Stimulated activated CD4-positive, alpha-beta T cell treated with anti-CD3 and anti-CD28 coated beads, TNF-alpha, amount 100 ng/mL, for 1 hour (primary cell): ENCODE measurements around the gene ABHD16B.

Experiments
- DNase-seq, 3 donors: peaks; one replicate each; pipeline ENCODE4 v3.0.0-alpha.2; 2020; ENCODE audit warnings: low read depth in 3 of 3, low spot score in 1 of 3

Gene ABHD16B

GRCh38 chr20:63861365-63861934, at the start of gene ABHD16B:
Gene ABHD16B, plus strand, starts transcription at chr20:63861498. Its CDS starts 43 bp downstream, at chr20:63861541.
- no peak for DNase-seq

DNA sequence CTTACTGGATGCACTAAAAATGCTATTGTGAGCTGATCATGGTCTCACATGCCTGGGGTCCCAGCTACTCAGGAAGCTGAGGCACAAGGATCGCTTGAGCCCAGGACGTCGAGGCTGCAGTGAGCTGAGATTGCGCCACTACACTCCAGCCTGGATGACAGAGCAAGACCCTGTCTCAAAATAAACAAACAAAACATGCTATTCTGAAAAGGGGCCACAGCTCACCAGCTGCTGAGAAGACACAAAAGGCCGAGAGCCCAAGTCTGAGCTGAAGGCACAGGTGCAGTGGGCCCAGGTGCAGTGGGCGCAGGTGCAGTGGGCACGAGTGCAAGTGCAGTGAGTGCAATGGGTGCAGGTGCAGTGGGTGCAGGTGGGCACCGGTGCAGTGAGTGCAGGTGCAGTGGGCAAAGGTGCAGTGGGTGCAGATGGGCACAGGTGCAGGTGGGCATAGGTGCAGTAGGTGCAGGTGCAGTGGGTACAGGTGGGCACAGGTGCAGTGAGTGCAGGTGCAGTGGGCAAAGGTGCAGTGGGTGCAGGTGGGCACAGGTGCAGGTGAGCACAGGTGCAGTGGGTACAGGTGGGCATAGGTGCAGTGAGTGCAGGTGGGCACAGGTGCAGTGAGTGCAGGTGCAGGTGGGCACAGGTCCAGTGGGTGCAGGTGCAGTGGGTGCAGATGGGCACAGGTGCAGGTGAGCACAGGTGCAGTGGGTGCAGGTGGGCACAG, 46.2 kb upstream of the ABHD16B start:
- no peak for DNase-seq

DNA sequence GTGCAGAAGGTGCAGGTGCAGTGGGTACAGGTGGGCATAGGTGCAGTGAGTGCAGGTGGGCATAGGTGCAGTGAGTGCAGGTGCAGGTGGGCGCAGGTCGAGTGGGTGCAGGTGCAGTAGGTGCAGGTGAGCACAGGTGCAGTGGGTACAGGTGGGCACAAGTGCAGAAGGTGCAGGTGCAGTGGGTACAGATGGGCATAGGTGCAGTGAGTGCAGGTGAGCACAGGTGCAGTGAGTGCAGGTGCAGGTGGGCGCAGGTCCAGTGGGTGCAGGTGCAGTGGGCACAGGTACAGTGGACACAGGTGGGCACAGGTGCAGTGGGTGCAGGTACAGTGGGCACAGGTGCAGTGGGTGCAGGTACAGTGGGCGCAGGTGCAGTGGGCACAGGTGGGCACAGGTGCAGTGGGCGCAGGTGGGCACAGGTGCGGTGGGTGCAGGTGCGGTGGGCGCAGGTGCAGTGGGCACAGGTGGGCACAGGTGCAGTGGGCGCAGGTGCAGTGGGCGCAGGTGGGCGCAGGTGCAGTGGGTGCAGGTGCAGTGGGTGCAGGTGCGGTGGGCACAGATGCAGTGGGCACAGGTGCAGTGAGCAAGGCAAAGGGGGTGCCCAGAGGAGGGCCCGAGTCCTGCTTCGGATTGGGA, 45.6 kb upstream of the ABHD16B start:
- DNase-seq, result no peak

GRCh38 chr20:63819224-63819921, 41.9 kb upstream of the ABHD16B start:
- no peak for DNase-seq

- no peak for DNase-seq
These were observed 39.5 kb upstream of the ABHD16B start for GRCh38 chr20:63821811-63822210.

GRCh38 chr20:63822276-63822696, 39.0 kb upstream of the ABHD16B start:
- no peak for DNase-seq

DNA sequence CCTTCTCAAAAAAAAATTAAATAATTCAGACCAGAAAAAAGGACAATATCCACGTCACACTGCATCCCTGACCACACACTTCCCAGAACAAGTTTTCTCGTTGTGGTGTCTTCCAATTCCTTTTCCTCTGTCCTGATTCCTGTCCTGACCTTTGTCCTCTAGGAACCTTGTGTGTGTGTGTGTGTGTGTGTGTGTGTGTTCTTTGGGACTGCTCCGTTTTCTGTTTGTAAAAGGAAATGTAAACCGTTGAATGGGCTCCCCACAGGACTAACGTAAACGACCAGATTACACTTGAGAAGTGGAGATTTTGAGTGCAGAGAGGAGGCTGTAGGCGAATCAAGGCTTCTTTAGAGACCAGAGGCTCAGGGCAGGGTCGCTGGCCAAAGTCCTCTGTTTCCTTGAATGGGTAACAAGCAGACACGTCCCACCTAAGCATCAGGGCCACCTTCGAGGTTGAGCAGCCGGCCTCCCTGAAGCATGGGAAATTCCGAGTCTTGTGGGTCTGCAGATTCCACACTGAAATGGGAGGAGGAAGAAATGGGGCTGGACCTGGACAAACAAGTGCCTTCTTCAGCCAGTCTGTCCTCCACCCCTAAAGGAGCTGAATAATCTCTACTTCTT, 37.5 kb upstream of the ABHD16B start:
- no peak for DNase-seq

- DNase-seq, result no peak
These were observed 35.8 kb upstream of the ABHD16B start for GRCh38 chr20:63825331-63826118.

- DNase-seq, result no peak
These were observed 34.5 kb upstream of the ABHD16B start for GRCh38 chr20:63826753-63827152.

DNA sequence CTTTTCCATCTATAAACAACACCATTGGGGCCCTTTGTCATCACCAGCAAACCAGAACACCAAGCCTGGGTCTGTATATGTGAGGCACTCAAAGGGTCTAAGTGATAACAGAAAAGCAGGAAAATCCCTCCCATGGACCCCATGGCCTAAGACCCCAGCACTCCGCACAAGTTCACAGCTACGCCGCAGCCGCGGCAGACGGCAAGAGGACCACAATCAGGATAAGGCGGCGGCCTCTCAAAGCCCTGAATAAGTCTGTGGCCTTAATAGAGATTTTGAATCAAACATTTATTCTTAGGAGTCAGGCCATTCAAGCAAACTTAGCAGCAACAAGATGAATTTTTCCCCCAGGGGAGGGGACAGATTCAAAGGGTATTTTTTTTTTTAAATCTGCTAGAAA, 33.2 kb upstream of the ABHD16B start:
- DNase-seq, result no peak

DNA sequence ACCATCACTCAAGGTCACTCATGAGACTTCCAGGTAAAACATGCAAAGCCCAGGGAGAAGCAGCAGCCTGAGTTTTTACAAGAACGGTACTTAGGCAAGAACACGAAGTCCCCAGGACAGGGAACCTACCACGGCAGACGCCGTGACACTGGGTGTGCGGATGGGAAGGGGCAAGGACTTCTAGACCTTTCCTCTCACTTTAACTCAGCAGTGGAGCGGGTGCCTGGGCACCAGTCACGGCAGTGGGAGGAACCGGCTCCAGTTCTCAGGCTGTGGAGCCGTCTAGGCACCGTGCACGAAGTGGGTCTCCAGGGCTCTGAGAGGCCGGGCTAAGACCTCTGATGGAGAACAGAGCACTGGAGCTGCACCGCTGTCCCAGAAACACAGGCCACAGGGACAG, 32.8 kb upstream of the ABHD16B start:
- no peak for DNase-seq

DNA sequence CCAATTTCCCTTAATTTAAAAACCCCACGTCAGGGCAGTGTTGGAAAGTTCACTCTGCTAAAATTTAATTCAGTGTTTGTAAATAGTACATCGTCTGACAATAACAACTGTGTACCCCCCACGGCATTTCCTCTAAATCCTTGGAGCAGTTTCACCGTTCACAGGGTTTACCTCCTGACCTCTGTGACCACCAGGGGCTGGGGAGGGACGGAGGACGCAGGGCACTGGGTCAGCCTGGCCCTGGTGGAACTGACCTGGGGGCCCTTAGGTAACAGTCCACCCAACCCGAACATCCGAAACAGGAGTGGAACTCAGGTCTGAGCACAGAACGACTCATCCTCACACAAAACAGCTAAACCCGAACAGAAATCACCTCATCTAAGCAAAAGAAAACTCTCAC, 32.3 kb upstream of the ABHD16B start:
- no peak for DNase-seq

GRCh38 chr20:63829603-63829944, 31.7 kb upstream of the ABHD16B start:
- DNase-seq, result no peak

DNA sequence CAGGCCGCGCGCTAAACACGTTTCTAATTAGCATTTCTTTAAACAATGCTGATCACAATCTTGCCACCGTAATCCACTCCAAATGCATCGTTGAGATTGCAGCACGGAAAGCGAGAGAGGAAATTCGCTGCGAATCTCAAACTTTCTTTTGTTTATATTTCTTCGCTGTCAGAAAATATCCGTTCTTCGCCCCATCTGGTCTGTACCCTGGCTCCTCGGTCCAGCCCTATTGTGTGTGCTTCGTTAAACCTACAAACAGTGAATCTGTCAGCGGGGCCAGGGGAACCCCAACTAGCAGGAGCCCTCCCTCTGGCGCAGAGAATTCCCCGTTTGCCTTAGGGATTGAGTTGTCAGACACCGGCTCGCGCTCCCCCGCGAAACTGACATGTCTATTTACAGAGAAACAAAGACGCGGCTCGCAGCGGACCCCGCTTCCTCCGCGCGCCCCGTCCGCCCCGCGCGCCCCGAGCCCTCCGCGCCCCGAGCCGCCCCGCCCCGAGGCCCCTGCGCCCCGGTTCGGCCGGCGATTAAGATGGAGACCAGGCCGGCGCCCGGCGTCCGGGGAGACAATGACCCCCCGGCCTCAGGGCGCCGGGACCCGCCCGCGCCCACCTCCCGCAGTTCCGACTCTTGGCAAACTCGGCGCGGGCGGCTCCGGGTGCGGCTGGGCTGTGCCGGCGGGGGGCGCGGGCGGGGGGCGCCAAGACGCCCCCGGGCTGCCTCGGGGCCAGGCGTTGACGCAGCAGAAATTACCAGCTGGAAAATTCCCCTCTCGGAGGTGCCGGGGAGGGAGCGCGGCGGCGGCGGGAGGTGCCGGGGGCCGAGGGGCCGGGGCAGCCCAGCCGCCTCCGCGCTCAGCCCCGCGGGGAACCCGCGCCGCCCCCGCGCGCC, 31.1 kb upstream of the ABHD16B start:
- DNase-seq, result no peak

GRCh38 chr20:63830841-63831588, 30.3 kb upstream of the ABHD16B start, which contains the start of gene ZBTB46:
Gene ZBTB46, minus strand, starts transcription at chr20:63831264. Its CDS starts 40,507 bp downstream, at chr20:63790757.
- DNase-seq, result no peak

DNA sequence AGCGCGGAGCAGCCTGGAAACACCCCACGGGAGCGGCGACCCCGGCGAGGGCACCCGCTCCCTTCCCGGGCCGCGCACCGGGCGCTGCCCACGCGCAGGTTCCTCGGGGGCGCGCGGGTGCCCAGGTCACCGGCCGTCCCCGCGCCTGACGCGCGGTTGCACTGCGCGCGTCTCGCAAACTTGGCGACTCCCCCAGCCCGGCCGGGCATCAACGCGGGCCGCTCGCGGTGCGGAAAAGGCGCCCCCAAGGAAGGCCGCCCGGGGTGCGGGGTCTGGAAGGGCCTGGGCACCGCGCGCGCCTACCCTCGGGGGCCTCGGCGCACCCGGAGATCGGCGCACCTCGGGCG, 29.7 kb upstream of the ABHD16B start:
- DNase-seq, result no peak

- DNase-seq, result no peak
These were observed 29.2 kb upstream of the ABHD16B start for GRCh38 chr20:63831993-63832686.

DNA sequence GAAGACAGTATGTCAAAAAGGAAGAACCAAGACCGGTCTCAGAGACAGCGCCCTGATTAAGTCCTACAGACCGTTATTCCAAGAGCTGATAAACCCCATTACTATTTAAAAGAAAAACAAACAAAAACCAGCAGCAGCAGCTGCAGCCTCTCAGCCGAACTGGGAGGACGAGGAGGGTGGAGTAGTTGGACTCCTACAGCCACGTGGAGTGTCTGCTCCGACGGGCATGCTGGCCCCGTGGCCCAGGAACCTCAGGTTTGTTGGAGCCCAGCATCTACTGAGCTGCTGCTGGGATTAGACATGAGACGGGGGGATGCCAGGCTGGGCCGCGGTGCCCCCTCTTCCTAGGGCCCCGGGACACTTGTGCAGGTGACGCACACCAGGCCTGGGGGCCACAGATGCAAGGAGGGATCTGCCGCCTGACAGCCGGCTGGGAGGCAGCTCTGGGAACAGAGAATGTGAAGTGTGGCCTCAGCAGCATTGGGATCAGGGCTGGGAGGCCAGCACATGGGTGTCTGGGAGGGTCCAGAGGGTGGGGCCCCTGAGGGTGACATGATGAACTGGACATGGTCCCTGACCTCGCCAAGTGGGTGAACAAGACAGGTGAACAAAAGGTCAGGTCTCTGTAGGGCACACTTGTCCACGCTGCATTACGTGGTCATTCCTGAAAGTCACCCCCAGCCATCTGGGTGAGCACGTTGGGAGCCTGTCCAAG, 27.4 kb upstream of the ABHD16B start:
- no peak for DNase-seq
